ENCODE data around the gene HTT.

Gene HTT

GRCh38 chr4:3268395-3269104 is 194.1 kb downstream of the HTT start:
- no peak for DNase-seq (ENCODE audit: low read depth in 1 of 2, low spot score in 1 of 2)
- no peak for TF ChIP-seq CTCF (IDR thresholded peaks at IDR 0.05; ENCODE audit: insufficient read depth, low read length)
- no peak for TF ChIP-seq POLR2AphosphoS5 (IDR thresholded peaks at IDR 0.05; ENCODE audit: low read depth)
- TF ChIP-seq REST (IDR thresholded peaks at IDR 0.05; ENCODE audit: insufficient replicate concordance, low read depth) = no peak
- H3K27ac ChIP-seq (replicated peaks) = no peak overlapping the region
- H3K4me3 ChIP-seq (replicated peaks; ENCODE audit: insufficient read depth, low read length) = no peak overlapping the region
- no peaks in the 10 kb centered on the region for H3K27me3 ChIP-seq (ENCODE audit: insufficient read depth, poor library complexity, severe bottlenecking)

- TF ChIP-seq REST (IDR thresholded peaks at IDR 0.05; ENCODE audit: insufficient replicate concordance, low read depth) (no peak), SPI1 (IDR thresholded peaks at IDR 0.05; ENCODE audit: borderline replicate concordance, low read depth) (no peak), POLR2AphosphoS5 (IDR thresholded peaks at IDR 0.05; ENCODE audit: low read depth) (no peak), CTCF (IDR thresholded peaks at IDR 0.05; ENCODE audit: insufficient read depth, low read length) (no peak), GABPA (IDR thresholded peaks at IDR 0.05; ENCODE audit: low read depth) (no peak)
These were observed 194.8 kb downstream of the HTT start for GRCh38 chr4:3269105-3269927.

GRCh38 chr4:3269991-3270611 is 195.6 kb downstream of the HTT start:
- H3K27me3 ChIP-seq (ENCODE audit: insufficient read depth, poor library complexity, severe bottlenecking) = no peaks in the 10 kb centered on the region
- H3K4me3 ChIP-seq (replicated peaks; ENCODE audit: insufficient read depth, low read length) = no peak overlapping the region
- DNase-seq (ENCODE audit: low read depth in 1 of 2, low spot score in 1 of 2) = no peak
- TF ChIP-seq POLR2AphosphoS5 (IDR thresholded peaks at IDR 0.05; ENCODE audit: low read depth) = no peak
- TF ChIP-seq REST (IDR thresholded peaks at IDR 0.05; ENCODE audit: insufficient replicate concordance, low read depth) = no peak
- TF ChIP-seq GABPA (IDR thresholded peaks at IDR 0.05; ENCODE audit: low read depth) = no peak
- TF ChIP-seq CTCF (IDR thresholded peaks at IDR 0.05; ENCODE audit: insufficient read depth, low read length) = no peak
- no peak for TF ChIP-seq SPI1 (IDR thresholded peaks at IDR 0.05; ENCODE audit: borderline replicate concordance, low read depth)
- no peak overlapping the region for H3K27ac ChIP-seq (replicated peaks)

More at GRCh38 chr4:3269105-3269927, 194.8 kb downstream of the HTT start:
- Histone ChIP-seq H3K4me3 (replicated peaks; ENCODE audit: insufficient read depth, low read length) (no peak overlapping the region), H3K27ac (replicated peaks) (no peak overlapping the region), H3K27me3 (ENCODE audit: insufficient read depth, poor library complexity, severe bottlenecking) (no peaks in the 10 kb centered on the region)
- no peak for DNase-seq (ENCODE audit: low read depth in 1 of 2, low spot score in 1 of 2)
